ENCODE results near the gene RTCB.
"Not testable (repeated sequence)": the region's sequence is repeated elsewhere in the genome, so short reads cannot be mapped to it uniquely, and the experiment has no call there.

The RTCB gene

DNA sequence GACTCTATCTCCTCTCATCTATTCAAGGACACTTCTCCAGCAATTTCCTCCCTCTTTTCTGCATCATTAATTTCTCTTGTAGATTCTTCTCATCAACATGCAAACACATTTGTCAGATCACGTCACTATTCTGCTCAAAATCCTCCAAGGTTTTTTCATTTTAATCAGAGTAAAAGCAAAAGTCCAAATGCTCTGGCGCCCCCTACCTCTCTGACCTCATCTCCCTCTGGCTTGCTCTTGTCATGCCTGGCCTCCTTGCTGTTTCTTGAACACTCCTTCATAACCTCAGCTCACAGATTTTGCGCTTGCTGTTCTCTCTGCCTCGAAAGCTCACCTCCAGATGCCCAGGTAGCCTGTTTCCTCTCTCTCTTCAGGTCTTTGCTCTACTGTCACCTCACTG is 22.4 kb downstream of the RTCB start:
- no peak for DNase-seq (ENCODE audit: low spot score)

DNA sequence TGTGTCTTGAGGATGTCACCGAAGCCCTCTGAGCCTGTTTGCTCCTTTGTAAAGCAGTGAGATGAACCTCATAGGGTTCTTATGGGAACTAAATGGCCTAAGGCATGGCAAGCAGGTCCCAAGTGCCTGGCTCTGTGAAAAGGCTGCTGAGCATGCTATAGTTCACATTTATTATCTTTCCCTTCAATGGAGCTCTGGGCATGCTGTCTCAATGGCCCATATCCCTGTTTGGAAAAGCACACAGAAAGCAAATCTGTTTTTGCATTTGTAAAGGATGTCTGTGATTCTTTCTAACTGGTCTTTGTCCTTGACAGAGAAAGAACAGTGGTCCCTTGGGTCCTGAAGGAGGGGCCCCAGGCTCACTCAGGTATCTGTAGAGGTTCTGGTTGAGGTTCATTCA is 26.4 kb downstream of the RTCB start:
- DNase-seq (ENCODE audit: low spot score): no peak

DNA sequence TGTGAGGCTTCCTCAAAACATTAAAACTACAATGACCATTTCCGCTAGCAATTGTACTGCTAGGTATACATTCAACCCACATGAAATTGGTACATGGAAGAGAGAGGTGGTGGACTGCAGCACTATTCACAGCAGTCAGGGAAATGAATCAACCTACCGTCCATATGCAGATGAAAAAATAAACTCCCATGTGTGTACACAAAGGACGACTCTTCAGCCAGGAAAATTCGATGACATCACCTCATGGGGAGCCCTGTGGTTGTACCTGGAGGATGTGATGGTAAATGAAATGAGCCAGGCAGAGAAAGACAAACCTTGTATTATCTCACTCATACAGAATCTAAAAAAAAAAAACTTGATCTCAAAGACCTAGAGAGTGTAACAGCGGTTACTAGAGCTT is 31.1 kb downstream of the RTCB start:
- DNase-seq (ENCODE audit: low spot score): no peak

DNA sequence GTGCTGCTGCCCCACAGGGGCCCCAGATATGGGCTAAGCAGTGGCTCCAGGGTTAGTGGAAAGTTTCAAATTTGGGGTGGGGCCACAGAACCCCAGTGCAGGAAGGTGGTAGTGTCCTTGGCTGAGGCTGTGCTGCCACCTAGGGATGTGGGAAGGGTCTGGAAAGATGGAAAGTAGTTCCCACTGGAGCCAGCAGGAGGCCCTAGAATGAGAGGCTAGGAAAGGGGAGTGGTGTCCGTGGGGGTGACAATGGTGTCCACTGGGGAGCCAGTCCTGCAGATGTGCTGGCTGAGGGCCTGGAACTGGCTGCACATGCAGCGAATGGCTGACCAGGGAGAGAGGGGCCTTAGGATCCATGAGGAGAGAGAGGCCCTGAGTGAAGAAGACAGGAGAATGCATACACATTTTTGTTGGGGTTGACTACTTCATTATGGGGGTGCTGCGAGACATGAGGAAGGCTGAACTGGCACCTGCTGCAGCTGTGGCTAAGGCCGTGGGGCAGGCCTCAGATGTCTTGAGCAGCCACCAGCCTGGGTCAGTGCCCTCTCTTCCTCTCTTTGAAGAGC is 33.3 kb downstream of the RTCB start:
- peak; percentile 43 for DNase-seq (ENCODE audit: low spot score)

DNA sequence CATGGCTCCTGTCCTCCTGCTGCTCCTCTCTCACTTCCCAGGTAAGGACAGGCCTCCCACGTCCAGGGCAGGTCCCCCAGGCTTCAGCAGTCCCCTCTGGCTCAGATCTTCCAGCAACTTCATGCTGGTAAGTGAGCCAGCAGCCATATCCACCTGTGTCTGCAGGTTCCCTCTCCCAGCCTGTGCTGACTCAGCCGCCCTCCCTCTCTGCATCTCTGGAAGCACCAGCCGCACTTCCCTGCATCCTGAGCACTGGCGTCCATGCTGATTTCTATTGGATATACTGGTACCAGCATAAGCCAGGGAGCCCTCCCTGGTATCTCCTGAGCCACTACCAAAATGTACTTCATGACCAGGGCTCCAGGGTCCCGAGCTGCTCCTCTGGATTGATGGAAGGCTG is 35.4 kb downstream of the RTCB start:
- DNase-seq (ENCODE audit: low spot score): no peak

DNA sequence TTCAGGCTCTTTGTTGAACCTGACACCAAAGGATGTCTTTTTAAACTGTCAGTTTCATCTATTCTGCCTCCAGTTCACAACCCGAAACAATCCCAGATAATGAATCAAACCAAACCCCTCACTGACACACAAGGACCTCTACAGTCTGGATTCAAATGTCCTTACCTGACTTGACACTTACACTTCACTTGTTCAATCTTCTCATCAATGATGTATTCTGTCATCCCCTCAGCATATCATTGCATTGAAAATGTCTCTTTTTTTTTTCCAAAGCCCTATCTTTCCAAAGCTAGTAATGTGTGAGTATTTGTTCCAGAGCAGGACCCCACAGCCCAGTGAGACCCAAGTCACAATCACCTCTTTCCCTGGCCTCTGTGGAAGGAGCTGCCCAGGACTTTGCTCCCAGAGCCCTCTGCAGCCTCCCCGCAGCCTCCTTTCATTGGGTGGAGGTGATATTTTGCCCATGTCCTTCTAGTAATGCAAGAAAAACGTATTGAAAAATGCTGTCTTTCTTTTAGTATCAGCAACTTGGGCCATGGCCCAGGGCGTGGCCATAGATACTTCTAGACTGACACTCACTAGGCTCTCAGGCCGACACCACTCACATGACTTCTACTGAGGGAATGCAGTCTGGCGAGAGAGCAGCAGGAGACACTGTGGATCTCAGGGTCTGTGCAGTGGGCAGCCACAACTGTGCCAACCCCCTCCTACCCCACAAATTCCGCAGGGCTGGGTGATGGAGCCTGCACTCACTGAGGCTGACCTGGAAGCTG is 36.2 kb downstream of the RTCB start:
- no peak for DNase-seq (ENCODE audit: low spot score)

DNA sequence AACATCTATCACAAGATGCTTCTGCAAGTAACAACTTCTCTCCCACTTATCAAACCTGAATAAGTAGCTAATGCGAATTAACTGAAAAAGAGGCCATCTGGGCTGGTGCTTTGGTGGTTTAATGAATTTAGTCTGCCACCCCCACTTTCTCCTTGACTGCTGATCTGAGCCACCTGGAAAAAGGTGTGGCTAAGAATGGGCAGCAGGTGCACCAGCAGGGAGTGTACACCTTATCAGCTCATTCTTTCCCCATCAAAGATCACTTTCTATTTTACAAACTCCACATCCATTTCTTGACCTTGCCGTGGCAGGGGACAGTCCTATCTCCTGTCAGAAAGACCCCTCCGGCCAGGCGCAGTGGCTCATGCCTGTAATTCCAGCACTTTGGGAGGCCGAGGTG is 47.8 kb downstream of the RTCB start:
- no peak for DNase-seq (ENCODE audit: low spot score)

DNA sequence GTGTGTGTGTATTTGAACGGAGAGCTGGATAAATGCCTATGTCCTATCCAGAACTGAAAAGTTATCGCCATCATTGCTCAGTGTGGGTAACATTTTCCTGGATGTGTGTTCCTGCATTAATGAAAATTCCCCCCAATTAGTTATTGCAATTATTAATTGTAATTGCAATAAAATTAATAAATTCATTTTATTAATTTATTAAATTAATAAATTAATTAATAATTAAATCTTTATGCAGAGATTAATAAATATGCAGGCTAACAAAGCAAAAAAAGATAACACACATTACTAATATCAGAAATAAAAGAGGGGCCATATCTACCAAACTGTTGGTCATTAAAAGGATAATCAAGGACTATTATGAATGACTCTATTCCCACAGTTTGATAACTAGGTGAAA is 50.8 kb downstream of the RTCB start:
- no peak for DNase-seq (ENCODE audit: low spot score)

DNA sequence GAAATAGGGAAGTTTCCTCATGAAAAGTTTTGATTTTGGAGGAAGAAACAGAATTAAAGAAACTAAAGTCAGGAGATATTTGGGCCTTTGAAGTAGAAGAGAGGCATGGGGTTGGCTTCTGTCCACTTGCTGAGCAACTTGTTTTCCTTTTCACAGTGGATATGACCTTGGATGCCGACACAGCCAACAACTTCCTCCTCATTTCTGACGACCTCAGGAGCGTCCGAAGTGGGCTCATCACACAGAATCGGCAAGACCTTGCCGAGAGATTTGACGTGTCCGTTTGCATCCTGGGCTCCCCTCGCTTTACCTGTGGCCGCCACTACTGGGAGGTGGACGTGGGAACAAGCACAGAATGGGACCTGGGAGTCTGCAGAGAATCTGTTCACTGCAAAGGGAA is 52.0 kb downstream of the RTCB start:
- not testable (repeated sequence) for DNase-seq (ENCODE audit: low spot score)

DNA sequence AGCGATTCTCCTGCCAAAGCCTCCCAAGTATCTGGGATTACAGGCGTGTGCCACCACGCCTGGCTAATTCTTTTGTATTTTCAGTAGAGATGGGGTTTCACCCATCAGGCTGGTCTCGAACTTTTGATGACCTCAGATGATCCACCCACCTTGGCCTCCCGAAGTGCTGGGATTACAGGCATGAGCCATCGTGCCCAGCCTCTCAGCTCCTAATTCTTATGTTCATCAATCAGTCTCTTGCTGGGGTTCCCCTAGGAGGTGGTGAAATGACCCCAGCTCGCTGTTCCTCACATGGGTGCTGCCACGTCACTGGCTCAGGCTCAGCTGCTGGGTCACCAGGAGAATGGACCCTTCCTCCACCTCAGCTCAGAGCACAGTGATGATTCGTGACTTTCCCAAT is 54.5 kb downstream of the RTCB start, which contains the start of gene RFPL3:
Gene RFPL3, plus strand, starts transcription at position 301 of the 400 bp plus-strand sequence. CDS start 205 bp downstream, outside the sequence.
- DNase-seq (ENCODE audit: low spot score): not testable (repeated sequence)

DNA sequence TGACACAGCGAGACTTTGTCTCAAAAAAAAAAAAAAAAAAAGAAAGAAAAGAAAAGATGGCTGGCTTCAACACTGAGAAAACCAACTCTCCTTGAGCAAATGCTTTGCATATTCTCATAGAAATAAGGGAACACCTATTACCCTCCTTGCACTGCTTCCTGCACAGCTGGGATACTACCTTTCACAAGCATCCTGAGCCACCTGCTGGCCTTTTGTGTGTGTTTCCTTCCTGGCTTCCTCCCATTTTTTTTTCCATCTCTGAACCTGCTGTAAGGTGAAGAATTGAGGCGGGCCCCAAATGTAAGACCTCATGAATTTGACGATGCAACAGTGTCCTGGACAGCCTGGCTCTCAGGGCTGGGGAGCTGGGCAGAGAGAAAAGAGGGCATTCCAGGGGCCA is 56.3 kb downstream of the RTCB start:
- peak; percentile 29 for DNase-seq (ENCODE audit: low spot score)

DNA sequence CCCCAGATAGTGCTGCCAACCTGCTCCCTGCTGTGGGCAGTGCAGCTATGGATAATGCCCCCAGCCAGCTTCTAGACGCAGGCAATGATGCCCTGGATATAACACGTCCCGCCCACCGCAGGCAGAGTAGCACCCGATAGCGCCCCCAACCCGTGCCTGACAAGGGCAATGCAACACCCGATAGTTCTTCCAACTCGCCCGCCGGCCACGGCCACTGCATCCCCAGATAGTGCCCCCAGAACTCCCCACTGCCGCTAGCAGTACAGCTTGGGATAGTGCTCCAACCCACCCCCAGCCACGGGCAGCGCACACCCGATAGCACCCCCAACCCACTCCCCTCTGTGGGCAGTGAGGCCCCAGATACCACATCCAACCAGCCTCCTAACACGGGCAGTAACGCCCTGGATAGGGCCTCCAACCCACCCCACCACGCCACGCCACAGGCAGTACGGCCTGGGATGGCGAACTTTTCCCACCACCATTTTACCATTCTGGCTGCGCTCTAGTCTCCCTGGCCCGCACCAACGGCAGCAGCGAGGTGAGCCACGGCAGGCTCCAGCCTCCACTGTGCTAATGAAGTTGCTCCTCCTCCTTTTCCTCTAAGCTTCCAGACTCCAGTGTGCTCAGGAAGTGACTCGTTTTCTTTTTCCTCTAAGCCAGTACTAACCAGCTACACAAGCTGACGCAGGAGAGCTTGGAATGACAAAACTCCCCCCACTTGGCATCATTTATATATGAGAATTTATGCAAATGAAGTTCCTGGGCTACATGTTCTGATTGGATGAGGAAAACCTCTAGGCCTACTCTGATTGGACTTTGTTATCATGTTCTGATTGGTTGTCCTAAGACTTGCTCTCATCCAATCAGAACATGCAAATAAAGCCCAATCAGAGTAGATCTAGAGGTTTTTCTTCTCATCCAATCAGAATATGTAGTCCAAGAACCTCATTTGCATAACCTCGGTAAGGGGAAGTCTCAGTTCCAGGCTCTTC is 57.4 kb downstream of the RTCB start:
- DNase-seq (ENCODE audit: low spot score): peak; percentile 7

DNA sequence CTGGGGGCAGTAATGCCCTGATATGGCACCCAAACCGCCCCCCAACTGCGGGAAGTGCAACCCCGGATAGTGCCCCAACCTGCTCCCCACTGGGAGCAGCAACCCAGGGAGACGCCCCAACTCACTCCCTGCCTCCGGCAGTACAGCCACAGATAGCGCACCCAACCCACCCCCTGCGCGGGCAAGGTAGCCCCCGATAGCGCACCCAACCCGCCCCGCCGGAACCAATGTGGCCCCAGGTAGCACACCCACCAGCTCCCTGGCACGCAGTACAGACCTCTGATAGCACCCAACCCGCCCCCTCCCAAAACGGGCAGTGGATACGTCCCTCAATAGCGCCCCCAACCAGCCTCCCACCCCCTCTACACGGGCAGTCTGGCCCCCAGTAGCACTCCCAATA is 58.2 kb downstream of the RTCB start:
- DNase-seq (ENCODE audit: low spot score): no peak

DNA sequence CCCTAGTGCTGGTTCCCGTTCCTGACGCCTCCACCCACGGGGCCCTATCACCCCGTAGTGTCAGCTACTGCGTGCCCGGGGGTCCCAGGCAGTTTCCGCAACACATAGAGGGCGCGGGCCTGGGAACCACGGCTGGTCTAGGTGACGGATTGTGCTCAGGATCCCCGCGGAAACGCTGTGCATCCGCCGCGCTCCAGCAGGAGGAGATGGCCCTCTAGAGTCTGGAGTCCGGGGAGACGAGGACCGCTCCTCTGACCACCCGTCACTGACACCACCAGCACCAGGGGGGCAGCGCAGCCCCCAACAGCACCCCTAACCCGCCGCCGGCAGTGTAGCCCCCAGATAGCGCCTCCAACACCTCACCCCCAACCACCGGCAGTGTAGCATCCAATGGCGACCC is 58.8 kb downstream of the RTCB start:
- DNase-seq (ENCODE audit: low spot score): no peak

DNA sequence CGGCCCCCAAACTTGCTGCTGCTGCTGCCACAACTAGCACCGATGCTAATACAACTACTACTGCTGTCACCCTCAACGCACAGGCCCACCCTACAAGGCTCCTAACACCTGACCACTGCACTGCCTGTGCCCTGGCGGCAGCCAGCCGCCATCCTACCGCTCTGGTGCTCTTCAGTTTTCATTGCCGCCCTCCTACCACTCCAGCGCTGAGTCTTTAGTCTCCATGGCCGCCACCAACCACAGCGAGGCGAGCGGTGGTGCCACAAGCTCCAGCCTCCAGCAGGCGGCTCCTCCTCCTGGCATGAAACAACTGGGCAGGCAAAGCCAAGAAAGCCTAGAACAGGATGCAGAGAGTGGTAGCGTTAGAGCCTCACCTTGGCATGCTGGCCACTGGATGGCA is 59.4 kb downstream of the RTCB start:
- no peak for DNase-seq (ENCODE audit: low spot score)

DNA sequence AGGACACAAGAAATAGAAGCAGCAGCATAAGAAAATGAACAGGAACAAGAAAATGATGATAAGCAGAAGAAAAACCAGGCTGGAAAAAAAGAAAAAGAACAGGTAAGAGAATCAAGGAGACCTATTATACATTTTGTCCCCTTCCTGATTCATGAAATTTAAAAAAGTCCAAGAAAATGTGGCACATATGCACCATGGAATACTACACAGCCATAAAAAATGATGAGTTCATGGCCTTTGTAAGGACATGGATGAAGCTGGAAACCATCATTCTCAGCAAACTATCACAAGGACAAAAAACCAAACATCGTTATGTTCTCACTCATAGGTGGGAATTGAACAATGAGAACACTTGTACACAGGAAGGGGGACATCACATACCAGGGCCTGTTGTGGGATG is 60.2 kb downstream of the RTCB start:
- DNase-seq (ENCODE audit: low spot score): not testable (repeated sequence)

DNA sequence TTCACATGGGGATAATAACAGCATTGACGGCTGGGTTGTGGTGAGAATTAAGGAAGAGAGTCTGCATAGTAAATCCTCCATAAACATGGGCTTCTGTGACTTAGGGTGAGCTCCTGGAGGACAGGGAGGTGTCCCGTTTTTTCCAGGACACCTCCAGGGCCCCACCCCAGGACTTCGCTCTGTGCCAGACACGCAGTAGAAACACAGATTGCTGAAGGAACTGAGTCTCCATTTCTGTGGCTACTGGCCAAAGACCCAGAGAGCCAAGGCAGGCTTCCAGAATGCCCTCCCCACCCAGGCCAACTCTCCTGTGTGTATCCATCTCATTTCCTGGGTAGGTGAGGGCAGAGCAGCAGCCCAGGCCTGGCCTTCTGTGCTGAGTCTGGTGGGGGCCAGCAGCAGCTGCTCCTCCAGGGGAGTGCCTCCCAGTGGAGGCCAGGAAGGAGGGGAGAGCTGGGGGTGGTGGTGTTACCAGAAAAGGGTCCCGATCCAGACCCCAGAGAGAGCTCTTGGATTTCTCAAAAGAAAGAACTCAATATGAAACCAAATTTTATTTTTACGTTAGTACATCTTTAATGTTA is 63.9 kb downstream of the RTCB start:
- DNase-seq (ENCODE audit: low spot score): no peak

DNA sequence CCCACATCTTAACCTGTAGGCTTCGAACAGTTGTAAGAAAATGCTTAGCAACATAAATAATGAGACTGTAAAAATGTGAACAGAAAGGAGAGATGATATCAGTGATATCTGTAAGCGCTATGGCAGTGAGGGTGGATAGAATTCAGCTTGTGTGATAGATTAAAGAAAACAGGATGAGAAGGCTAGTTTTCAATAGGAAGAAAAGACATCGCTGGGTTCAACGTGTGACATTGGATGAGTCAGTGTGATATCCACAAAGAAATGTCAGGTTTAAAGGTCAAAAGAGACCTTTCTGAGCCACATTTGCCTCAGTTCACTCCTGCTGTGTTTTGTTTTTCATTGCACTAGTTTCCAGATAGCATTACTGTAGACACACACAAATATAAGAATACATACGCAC is 68.1 kb downstream of the RTCB start:
- DNase-seq (ENCODE audit: low spot score): no peak

DNA sequence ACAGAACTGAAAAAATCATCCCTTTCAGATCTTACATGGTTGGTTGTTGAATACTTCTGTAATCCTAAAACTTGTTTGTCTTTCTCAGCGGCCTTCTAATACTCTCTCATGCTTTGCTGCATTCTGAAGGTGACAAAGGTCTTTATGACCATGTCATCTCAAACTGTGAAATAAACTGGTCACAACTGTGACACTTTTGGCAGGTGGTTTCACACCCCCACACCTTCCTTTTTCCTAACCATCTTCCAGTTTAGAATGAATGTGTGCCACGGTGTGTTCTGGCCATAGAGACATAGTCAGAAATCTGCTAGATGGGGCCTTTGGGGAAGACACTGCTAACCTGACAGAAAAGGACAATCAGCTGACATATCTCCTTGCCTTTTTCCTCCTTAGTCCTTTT is 69.1 kb downstream of the RTCB start:
- no peak for DNase-seq (ENCODE audit: low spot score)

DNA sequence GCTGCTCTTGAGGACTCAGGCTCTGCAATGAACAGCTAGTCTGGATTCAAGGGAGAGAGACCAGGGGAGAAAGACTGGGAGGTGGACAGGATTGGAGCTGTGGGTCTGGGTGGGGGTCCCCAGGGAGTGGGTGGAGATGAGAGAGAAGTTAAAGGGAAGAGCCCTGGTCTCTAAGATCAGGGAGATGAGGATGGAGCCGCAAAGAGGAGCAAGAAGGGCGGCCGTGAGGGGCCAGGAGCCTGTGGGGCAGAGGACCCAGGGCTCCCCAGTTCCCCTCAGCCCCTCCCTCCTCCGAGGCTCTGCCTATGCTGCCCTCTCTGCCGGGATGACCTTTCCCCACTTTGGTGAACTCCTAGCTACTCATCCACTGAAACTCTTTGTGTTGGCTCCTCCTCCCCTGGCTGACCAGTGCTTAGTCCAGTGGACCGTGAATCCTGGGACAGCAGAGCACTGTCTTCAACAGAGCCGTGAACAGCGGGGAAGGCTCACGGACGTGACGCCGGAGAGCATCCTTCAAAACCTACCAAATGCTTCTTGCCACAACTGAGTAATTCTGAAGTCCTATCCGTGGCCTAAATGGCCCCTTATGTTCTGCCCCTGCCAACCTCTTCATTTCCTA is 70.8 kb downstream of the RTCB start:
- no peak for DNase-seq (ENCODE audit: low spot score)

DNA sequence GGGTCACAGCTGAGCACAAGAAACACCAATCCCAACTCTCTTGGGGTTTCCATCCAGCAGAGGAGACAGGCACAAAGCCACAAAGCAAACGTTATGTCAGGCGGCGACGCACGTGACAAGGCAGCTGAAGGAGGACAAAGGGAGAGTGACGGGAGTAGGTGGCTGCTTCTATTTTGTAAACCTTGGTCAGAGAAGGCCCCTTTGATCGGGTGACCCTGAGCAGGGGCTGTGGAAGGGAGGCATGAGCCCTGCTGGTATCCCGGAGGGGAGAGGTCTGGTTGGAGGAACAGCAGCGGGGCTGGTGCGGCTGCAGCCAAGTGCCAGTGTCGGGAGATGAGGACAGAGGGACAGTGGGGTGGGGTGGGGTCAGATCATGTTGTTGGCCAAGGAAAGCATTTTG is 71.6 kb downstream of the RTCB start:
- DNase-seq (ENCODE audit: low spot score): no peak

Measured in SW480 (cell line).